Natural killer cell (primary cell): ENCODE data around the gene GAS2L2. TPM values are rescaled to one million over a fixed set of nuclear protein-coding genes. Genes with fewer than 3 reads are reported as not detected.

Experiments used
- ATAC-seq, 3 donors: fragments of 150-1000 bp in 2 of 3; fragments of 200-7000 bp in 1 of 3; cut with Tn5 transposase; 1 replicate in 1 of 3; 2 replicates in 2 of 3; pipeline ENCODE4 v1.10.0; 2021; ENCODE audit warnings: mild to moderate bottlenecking in 2 of 3, moderate library complexity in 2 of 3
- DNase-seq, 2 donors: peaks; one replicate each; pipeline versions ENCODE4 v3.0.0 to v3.0.0-alpha.2; 2013 to 2021; ENCODE audit warnings: mixed read lengths in 1 of 2
- H3K27ac ChIP-seq: one replicate; pipeline ENCODE4 v1.5.1; 2013; ENCODE audit warnings: mild to moderate bottlenecking, low read length
- H3K27me3 ChIP-seq: one replicate; pipeline ENCODE4 v1.6.1; 2013; ENCODE audit warnings: low read length; ENCODE audit not compliant: control insufficient read depth, insufficient read depth
- H3K36me3 ChIP-seq: one replicate; pipeline ENCODE4 v1.6.1; 2013; ENCODE audit warnings: low read length; ENCODE audit not compliant: control insufficient read depth, insufficient read depth
- H3K4me1 ChIP-seq: one replicate; pipeline ENCODE4 v1.6.1; 2013; ENCODE audit warnings: low read length; ENCODE audit not compliant: control insufficient read depth, insufficient read depth
- H3K4me3 ChIP-seq: one replicate; pipeline ENCODE4 v1.5.1; 2013; ENCODE audit warnings: low read length
- H3K9me3 ChIP-seq: one replicate; pipeline ENCODE4 v1.6.1; 2013; ENCODE audit warnings: low read length; ENCODE audit not compliant: control insufficient read depth, insufficient read depth
- H3K27ac Mint-ChIP-seq, 2 donors: one replicate each; pipeline ENCODE4 v1.8.0; 2022; ENCODE audit warnings: mild to moderate bottlenecking in 2 of 2, mixed read lengths in 2 of 2, moderate library complexity in 1 of 2
- H3K27me3 Mint-ChIP-seq, 2 donors: one replicate each; pipeline ENCODE4 v1.8.0; 2022; ENCODE audit warnings: low read depth in 2 of 2, mixed read lengths in 2 of 2
- H3K36me3 Mint-ChIP-seq: one replicate; pipeline ENCODE4 v1.8.0; 2022; ENCODE audit warnings: mixed read lengths
- H3K4me1 Mint-ChIP-seq, 2 donors: one replicate each; pipeline ENCODE4 v1.8.0; 2022; ENCODE audit warnings: mixed read lengths in 2 of 2
- H3K4me3 Mint-ChIP-seq: one replicate; pipeline ENCODE4 v1.8.0; 2022; ENCODE audit warnings: mild to moderate bottlenecking, moderate library complexity, mixed read lengths
- H3K9me3 Mint-ChIP-seq, 2 donors: one replicate each; pipeline ENCODE4 v1.8.0; 2022; ENCODE audit warnings: mixed read lengths in 2 of 2
- WGBS: methylation state at CpG from one replicate; pipeline ENCODE4 v1.1.7; 2013; ENCODE audit warnings: missing lambda C conversion rate; ENCODE audit not compliant: insufficient coverage; 5-methylcytosine and 5-hydroxymethylcytosine counted together
- intact Hi-C: fragments of 100-400 bp; cut with micrococcal nuclease; formaldehyde crosslinking; loops from one replicate; pipeline ENCODE4 v1.14.2; 2022
- total RNA-seq, 4 donors: library from RNA; stranded (reverse); fragments of 120-200 nt in 1 of 4; gene quantifications; one replicate each; pipeline versions ENCODE4 v1.2.3 to v1.2.4, GENCODE V29; 2013 to 2022
- TF ChIP-seq, protein P1 (sequence below): fragments of 200-600 bp; IDR thresholded peaks from one replicate; pipeline ENCODE4 v1.8.0; 2022; ENCODE audit warnings: antibody characterized with exemption

The GAS2L2 gene
- total RNA-seq, 3 donors from 2014 or later (not counting 1 experiment from before 2014, with no cell fraction given) = 0.23 TPM; not detected in 2

DNA sequence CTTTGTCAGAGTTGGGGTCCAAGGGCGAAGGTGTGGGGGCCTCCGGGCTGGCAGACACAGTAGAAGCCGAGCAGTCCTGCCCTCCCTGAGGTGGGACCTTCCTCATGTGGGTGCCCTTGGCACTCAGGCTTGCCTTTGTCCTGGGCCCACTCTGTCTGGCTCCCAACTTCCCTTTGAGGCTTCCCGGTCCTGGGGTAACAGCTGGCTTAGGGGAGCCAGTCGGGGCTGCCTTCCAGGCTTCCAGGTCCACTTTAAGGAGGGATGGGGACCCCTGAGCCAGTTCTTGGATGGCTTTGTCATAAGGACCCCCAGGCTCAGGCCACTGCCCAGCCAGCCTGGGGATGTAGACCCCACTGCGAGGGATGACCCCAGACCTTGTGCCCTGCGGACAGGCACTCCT, 7.8 kb downstream of the GAS2L2 start:
- H3K27me3 Mint-ChIP-seq = peaks cover 33 to 39% of the 10 kb centered on the region in 2 donors

DNA sequence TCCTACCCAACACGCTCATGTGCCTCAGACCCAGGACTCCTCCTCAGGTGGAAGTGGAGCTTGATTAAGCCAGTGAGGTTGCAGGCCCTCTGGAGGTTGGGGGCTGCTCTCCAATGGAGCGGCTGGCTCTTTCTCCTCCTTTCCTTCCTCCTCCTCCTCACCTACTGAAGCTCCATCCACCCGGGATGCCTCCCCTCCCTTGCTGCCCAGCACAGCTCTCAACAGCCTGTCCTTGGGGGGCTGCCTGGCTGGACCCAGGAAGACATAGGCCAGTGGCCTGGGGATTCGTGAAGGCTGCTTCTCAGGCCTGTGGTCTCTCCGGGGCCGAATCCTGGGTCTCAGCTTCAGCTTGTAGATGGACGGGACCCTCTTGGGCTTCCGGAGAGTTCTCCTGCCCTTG, 8.2 kb downstream of the GAS2L2 start:
- Mint-ChIP-seq H3K27me3 (peaks cover 31 to 36% of the 10 kb centered on the region in 2 donors), H3K27ac (no peak overlapping the region), H3K9me3 (no peaks in the 10 kb centered on the region), H3K4me1 (peaks cover 0 to 9% of the 10 kb centered on the region in 2 donors), H3K4me3 (no peak overlapping the region), H3K36me3 (no peaks in the 10 kb centered on the region)
- WGBS = 87% methylated on average over 8 of the region's 8 CpGs
- Histone ChIP-seq H3K4me1 (peaks cover 12% of the 10 kb centered on the region), H3K9me3 (no peaks in the 10 kb centered on the region), H3K27me3 (peaks cover 15% of the 10 kb centered on the region), H3K27ac (no peak overlapping the region), H3K4me3 (no peak overlapping the region), H3K36me3 (no peaks in the 10 kb centered on the region)
- no peak for DNase-seq
- ATAC-seq = no peak
- intact Hi-C loops = no loop called here
- TF ChIP-seq, protein P1, sequence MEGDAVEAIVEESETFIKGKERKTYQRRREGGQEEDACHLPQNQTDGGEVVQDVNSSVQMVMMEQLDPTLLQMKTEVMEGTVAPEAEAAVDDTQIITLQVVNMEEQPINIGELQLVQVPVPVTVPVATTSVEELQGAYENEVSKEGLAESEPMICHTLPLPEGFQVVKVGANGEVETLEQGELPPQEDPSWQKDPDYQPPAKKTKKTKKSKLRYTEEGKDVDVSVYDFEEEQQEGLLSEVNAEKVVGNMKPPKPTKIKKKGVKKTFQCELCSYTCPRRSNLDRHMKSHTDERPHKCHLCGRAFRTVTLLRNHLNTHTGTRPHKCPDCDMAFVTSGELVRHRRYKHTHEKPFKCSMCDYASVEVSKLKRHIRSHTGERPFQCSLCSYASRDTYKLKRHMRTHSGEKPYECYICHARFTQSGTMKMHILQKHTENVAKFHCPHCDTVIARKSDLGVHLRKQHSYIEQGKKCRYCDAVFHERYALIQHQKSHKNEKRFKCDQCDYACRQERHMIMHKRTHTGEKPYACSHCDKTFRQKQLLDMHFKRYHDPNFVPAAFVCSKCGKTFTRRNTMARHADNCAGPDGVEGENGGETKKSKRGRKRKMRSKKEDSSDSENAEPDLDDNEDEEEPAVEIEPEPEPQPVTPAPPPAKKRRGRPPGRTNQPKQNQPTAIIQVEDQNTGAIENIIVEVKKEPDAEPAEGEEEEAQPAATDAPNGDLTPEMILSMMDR = no peak

More for the DNA sequence above, 7.8 kb downstream of the GAS2L2 start:
- peaks cover 12% of the 10 kb centered on the region for H3K4me1 ChIP-seq
- DNase-seq = no peak
- no peaks in the 10 kb centered on the region for H3K9me3 ChIP-seq
- no peaks in the 10 kb centered on the region for H3K36me3 Mint-ChIP-seq
- H3K27ac ChIP-seq = no peak overlapping the region
- H3K9me3 Mint-ChIP-seq = no peaks in the 10 kb centered on the region
- H3K4me1 Mint-ChIP-seq = peaks cover 0 to 9% of the 10 kb centered on the region in 2 donors
- peaks cover 15% of the 10 kb centered on the region for H3K27me3 ChIP-seq
- intact Hi-C loops = no loop called here
- 89% methylated on average over 7 of the region's 7 CpGs for WGBS
- H3K36me3 ChIP-seq = no peaks in the 10 kb centered on the region
- TF ChIP-seq, protein P1 = no peak
- no peak overlapping the region for H3K4me3 ChIP-seq
- H3K4me3 Mint-ChIP-seq = no peak overlapping the region
- no peak for ATAC-seq
- no peak overlapping the region for H3K27ac Mint-ChIP-seq

DNA sequence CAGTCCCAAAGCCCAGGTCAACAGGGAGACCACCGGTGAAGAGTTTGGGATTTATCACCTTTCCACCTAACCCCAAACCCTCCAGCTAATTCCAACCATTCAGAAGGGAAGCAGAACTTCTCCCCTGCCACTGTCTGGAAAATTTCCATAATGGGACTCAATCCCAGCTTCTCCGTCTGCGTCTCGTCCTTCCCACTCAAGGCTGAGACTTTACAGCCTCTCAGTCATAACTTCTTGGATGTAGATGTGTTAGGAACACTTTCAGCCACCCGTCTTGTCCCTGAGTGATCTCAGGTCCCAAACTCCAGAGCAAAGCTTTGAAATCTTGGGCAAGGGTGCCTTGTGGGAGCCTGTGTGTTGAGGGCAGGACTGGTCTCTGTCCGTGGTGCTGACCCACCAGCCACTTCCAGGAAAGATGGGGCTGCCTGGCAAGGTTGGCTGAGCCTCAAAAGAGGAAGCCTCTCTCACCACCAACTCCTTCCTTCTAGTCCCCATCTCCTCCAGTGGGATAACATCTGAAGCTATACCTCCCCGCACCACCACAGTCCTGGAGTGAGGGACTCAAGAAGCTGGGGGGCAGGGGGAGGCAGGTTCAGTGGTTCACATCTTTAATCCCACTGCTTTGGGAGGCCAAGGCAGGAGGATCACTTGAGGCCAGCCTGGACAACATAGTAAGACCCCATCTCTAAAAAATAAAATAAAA, 9.3 kb downstream of the GAS2L2 start:
- 62% methylated on average over 7 of the region's 7 CpGs for WGBS
- Histone ChIP-seq H3K36me3 (no peaks in the 10 kb centered on the region), H3K4me1 (peaks cover 12% of the 10 kb centered on the region), H3K4me3 (no peak overlapping the region), H3K27me3 (peaks cover 10% of the 10 kb centered on the region), H3K9me3 (no peaks in the 10 kb centered on the region), H3K27ac (no peak overlapping the region)
- TF ChIP-seq, protein P1 = no peak
- intact Hi-C loops = no loop called here
- ATAC-seq = no peak
- Mint-ChIP-seq H3K27me3 (peaks cover 21 to 31% of the 10 kb centered on the region in 2 donors), H3K4me1 (peaks cover 0 to 5% of the 10 kb centered on the region in 2 donors), H3K27ac (no peak overlapping the region), H3K4me3 (no peak overlapping the region), H3K9me3 (no peaks in the 10 kb centered on the region), H3K36me3 (no peaks in the 10 kb centered on the region)
- peak in 1 of 2 donors; percentile 25 for DNase-seq
